Cardiac fibroblast (primary cell): Measurements from ENCODE around the gene TALDO1.

ENCODE experiments used
- DNase-seq, 2 donors: peaks; one replicate each; pipeline versions ENCODE4 v3.0.0 to v3.0.0-alpha.2; 2010; ENCODE audit warnings: low read depth in 2 of 2
- H3K4me3 ChIP-seq, 2 donors: replicated peaks in 1 of 2; 1 replicate in 1 of 2; 2 replicates in 1 of 2; pipeline ENCODE4 v1.5.1; 2011; ENCODE audit warnings: low read depth in 2 of 2, low read length in 2 of 2, mild to moderate bottlenecking in 2 of 2, moderate library complexity in 1 of 2
- TF ChIP-seq, protein P1 (sequence below): IDR thresholded peaks from one replicate; pipeline ENCODE4 v1.5.1; 2011; ENCODE audit warnings: low read depth, mild to moderate bottlenecking, low read length, inconsistent platforms

Gene TALDO1

DNA sequence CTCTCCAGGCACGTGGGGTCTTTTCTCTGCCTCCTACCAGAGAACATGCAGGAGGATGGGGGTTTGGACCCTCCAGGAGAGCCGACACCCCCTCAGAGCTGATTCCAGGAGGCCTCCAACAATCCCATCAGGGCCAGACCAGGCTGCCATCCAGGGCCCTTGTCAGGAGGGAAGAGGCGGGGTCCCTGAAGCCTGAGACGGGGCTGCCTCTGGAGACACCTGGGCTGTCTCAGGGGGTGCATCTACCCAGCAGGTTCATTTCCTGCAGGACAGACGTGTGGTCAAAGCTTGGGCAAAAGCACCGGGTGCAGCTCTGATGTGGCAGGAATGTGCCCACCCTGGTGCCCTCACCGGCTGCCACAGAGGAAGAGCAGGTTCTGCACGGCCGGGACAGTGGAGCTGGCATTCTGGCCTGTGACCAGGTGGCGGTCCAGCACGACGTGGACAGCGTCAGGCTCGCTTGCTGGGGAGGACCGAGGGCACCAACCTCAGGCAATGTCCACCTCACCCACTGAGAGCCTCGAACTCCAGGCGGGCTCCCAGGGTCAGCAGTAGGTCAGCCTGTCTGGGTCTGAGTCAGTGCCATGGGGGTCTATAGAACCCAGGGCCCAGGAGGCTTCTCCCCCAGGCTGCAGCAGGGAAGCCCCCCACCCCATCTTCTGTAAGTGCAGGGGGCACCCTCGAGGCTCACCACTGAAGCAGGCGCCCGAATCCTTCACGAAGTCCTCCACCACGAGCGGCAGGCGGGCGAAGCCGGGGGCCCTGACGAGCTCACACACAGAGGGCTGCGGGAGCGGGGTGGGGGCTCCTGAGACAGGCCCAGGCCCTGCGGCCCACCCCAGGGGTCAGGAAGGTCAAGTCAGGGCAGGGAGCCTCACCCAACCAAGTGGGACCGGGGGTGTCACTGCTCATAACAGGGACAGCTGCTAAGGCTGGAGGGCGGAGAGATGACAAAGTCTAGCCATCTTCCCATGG, 23.7 kb downstream of the TALDO1 start:
- TF ChIP-seq, protein P1, sequence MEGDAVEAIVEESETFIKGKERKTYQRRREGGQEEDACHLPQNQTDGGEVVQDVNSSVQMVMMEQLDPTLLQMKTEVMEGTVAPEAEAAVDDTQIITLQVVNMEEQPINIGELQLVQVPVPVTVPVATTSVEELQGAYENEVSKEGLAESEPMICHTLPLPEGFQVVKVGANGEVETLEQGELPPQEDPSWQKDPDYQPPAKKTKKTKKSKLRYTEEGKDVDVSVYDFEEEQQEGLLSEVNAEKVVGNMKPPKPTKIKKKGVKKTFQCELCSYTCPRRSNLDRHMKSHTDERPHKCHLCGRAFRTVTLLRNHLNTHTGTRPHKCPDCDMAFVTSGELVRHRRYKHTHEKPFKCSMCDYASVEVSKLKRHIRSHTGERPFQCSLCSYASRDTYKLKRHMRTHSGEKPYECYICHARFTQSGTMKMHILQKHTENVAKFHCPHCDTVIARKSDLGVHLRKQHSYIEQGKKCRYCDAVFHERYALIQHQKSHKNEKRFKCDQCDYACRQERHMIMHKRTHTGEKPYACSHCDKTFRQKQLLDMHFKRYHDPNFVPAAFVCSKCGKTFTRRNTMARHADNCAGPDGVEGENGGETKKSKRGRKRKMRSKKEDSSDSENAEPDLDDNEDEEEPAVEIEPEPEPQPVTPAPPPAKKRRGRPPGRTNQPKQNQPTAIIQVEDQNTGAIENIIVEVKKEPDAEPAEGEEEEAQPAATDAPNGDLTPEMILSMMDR: no peak
- no peak overlapping the region for H3K4me3 ChIP-seq
- DNase-seq: no peak

DNA sequence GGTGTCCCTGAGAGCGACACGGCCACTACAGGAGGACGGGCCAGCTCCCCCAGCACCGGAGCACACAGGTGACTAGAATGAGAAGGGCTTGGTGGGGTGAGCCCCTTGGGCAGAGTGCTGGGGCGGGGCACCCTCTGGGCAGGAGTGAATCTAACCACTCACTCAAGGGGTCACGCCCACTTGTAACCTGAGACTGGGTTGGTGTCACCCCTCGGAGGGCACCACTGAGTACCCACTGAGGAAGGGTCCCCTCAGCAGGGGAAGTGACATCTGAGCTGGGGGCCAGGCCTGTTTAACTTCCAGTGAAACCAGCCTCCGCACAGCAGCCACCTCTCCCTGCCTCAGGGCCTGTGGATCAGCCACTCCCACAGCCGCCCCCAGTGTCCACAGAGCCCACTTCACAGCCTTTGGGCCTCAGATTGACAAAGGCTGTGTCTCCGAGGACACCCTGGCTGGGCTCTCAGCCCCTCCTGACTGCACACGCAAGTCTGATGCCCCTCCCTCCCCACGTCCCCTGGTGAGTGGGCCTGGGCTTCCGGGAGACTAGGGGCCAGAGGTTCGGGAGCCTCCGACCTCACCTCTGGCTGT, 24.4 kb downstream of the TALDO1 start:
- TF ChIP-seq, protein P1: no peak
- H3K4me3 ChIP-seq: no peak overlapping the region
- DNase-seq: no peak

DNA sequence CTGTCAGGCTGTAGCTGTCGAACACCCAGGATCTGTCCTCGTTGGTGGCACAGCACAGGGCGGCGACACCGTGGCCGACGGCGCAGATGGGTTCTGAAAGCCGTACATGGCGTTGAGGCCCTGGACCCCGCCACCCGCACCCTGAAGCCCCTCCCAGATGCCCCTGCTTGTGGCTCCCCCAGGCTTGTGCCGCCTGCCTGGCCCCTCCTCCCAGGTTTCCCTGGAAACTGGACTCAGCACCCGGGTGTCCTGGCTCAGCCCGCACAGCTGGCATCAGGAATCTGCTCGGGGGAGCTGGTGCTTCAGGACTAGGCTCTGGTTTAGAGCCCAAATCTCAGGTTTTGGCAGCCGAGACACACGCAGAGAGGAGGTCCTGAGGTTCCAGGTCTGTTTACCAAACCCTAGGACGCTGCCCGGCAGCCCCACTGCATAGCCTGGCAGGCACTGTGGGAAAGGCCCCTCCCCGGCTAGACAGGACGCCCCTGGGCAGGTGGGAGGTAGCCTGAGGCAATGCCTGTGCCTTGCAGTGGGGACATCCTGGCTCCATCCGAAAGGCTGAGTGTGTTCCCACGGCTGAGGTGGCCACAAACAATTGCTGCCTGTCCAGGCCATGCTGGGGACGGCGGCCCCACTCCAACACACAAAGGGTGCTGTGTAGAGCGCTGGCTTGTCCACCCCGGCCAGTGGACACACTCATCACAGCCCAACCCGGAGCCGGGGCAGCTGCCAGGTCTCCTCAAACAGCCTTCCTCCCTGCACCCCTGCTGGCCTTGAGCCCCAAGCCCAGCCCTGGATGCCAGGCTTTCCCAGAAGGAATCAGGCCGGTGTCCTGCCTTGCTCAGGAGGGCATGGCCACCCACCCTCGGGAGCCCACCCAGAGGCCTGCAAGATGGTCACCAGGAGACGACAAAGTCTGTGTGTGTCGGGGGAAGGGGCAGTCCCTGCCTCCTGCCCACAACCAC, 25.4 kb downstream of the TALDO1 start:
- no peak for DNase-seq
- TF ChIP-seq, protein P1: no peak
- no peak overlapping the region for H3K4me3 ChIP-seq

DNA sequence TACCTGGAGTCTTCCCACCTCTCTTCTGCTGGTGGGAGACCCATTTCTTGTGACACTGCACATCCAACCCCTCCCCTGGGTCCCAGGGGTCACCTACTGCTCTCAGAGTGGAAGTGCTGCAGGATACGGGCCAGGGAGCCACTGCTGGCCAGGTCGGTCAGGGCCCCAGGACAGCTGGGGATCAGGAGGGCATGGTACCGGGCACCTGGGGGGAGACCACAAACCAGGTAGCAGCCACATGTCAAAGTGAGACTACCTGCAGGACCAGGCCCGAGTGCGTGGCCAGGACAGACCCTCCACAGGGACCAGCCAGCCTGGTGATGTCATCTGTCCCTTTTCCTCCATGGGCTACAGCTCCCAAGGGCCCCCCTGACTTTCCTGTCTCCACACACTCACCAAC, 26.2 kb downstream of the TALDO1 start:
- TF ChIP-seq, protein P1: no peak
- DNase-seq: no peak
- no peak overlapping the region for H3K4me3 ChIP-seq

- no peak overlapping the region for H3K4me3 ChIP-seq
- TF ChIP-seq, protein P1: no peak
- DNase-seq: no peak
Measured at GRCh38 chr11:773830-774229, 26.6 kb downstream of the TALDO1 start.

DNA sequence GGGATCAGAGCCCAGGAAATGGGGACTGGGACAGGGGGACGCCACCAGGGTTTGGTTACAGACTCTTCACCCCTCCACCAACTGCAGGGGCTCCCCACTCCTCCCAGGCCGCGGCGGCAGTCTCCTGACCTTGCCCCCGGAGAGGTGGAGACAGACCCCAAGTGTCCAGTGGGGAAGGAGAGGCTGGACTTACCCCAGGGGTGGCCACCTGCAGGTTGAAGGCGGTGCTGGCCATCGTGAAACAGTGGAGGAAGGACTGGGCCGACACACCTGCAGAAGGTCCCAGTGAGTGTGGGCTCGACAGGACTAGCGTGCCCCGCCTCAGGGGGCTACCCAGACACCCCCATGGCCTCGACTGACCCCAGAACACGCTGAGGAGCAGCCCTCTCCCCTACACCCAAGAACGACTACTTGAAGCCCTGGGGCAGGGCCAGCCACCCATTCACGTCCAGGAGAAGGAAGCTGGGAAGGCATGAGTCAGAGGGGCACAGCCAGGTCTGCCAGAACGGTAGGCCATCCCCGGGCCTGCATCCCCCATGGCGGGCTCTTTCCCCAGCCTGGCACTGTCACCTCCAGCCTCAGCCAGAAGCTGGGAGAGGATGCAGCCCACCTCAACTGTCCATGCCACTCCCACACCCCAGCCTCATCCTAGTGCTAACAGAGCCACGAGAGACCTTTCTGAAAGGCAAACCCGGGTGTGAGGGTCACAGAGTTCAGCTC, 27.8 kb downstream of the TALDO1 start:
- TF ChIP-seq, protein P1: no peak
- DNase-seq: peak; percentile 39 to 55
- peak overlapping the region in 1 of 2 donors; percentile 86 for H3K4me3 ChIP-seq
